ENCODE measurements around the gene DSCAM. TPM values are rescaled to one million over a fixed set of nuclear protein-coding genes. Genes with fewer than 3 reads are reported as not detected.

DSCAM gene
- total and polyA plus RNA-seq, 2 donors (not counting 3 experiments of a cell fraction or from before 2014, with no cell fraction given) = not detected

- Histone ChIP-seq H3K4me1 (ENCODE audit: control insufficient read depth, extremely low read depth, insufficient read depth, low read length) (no peaks in the 10 kb centered on the region), H3K9me3 (replicated peaks; ENCODE audit: control insufficient read depth, insufficient read depth, low read length) (peaks cover 6% of the 10 kb centered on the region), H3K4me3 (replicated peaks in 1 of 3; ENCODE audit: insufficient read depth in 1 of 3, low read depth in 1 of 3, low read length in 3 of 3) (no peak overlapping the region), H3K27me3 (ENCODE audit: control insufficient read depth in 2 of 2, insufficient read depth in 2 of 2, low read length in 2 of 2) (no peaks in the 10 kb centered on the region), H3K9me1 (replicated peaks; ENCODE audit: control insufficient read depth, extremely low read depth, insufficient read depth, low read length) (no peaks in the 10 kb centered on the region), H3K36me3 (ENCODE audit: control insufficient read depth in 2 of 2, extremely low read depth in 1 of 2, insufficient read depth in 2 of 2, low read length in 2 of 2) (no peaks in the 10 kb centered on the region), H3K79me2 (ENCODE audit: control insufficient read depth, insufficient read depth, low read length) (no peaks in the 10 kb centered on the region), H3K27ac (ENCODE audit: insufficient read depth, low read depth, low read length) (no peak overlapping the region), H3K9ac (replicated peaks; ENCODE audit: extremely low read depth, insufficient read depth, low read length) (no peak overlapping the region), H3K4me2 (ENCODE audit: insufficient read depth, low read length) (no peak overlapping the region), H4K20me1 (replicated peaks; ENCODE audit: control insufficient read depth, extremely low read depth, insufficient read depth, low read length) (no peaks in the 10 kb centered on the region), H2AFZ (ENCODE audit: low read depth, low read length) (no peak overlapping the region)
- TF ChIP-seq JUN (IDR thresholded peaks at IDR 0.05; ENCODE audit: borderline replicate concordance, insufficient read depth, insufficient read length, low read depth) (no peak), POLR2AphosphoS5 (IDR thresholded peaks at IDR 0.05; ENCODE audit: insufficient read depth, low read depth, low read length) (no peak), GATA2 (IDR thresholded peaks at IDR 0.05; ENCODE audit: insufficient read depth, insufficient read length, low read depth, low read length) (no peak), FOS (IDR thresholded peaks at IDR 0.05; ENCODE audit: borderline replicate concordance, insufficient read depth, low read length) (no peak), MYC (IDR thresholded peaks at IDR 0.05; ENCODE audit: low read depth, low read length) (no peak), POLR2A (IDR thresholded peaks at IDR 0.05; ENCODE audit: low read depth, low read length) (no peak), MAX (IDR thresholded peaks at IDR 0.05; ENCODE audit: insufficient read depth, insufficient read length) (no peak), EZH2 (IDR thresholded peaks at IDR 0.05; ENCODE audit: borderline replicate concordance, low read depth, low read length, severe bottlenecking) (no peak)
- no peak for DNase-seq (ENCODE audit: low read depth, low spot score)
- ChIA-PET CTCF (no interaction called here), POLR2A (no interaction called here)
- dilution Hi-C loops (cut with MboI; ENCODE audit: extremely low pct_ligation_motif_present, low sequenced_read_pairs) = no loop called here
- no TSS peak for BruUV-seq (replicated peaks)
- FAIRE-seq = no peak
- intact Hi-C loops (cut with micrococcal nuclease) = no loop called here
Observed at GRCh38 chr21:40610345-40610744, 236.6 kb downstream of the DSCAM start.

- ChIA-PET POLR2A (no interaction called here), CTCF (no interaction called here)
- no peaks in the 10 kb centered on the region for H3K9me1 ChIP-seq (replicated peaks; ENCODE audit: control insufficient read depth, extremely low read depth, insufficient read depth, low read length)
- H2AFZ ChIP-seq (ENCODE audit: low read depth, low read length) = no peak overlapping the region
- no peak for FAIRE-seq
- H3K79me2 ChIP-seq (ENCODE audit: control insufficient read depth, insufficient read depth, low read length) = no peaks in the 10 kb centered on the region
- H3K4me2 ChIP-seq (ENCODE audit: insufficient read depth, low read length) = no peak overlapping the region
- H3K9ac ChIP-seq (replicated peaks; ENCODE audit: extremely low read depth, insufficient read depth, low read length) = no peak overlapping the region
- DNase-seq (ENCODE audit: low read depth, low spot score) = no peak
- H3K27ac ChIP-seq (ENCODE audit: insufficient read depth, low read depth, low read length) = no peak overlapping the region
- no peak for TF ChIP-seq POLR2AphosphoS5 (IDR thresholded peaks at IDR 0.05; ENCODE audit: insufficient read depth, low read depth, low read length)
- no peaks in the 10 kb centered on the region for H3K4me1 ChIP-seq (ENCODE audit: control insufficient read depth, extremely low read depth, insufficient read depth, low read length)
- H3K27me3 ChIP-seq (ENCODE audit: control insufficient read depth in 2 of 2, insufficient read depth in 2 of 2, low read length in 2 of 2) = no peaks in the 10 kb centered on the region
- H3K36me3 ChIP-seq (ENCODE audit: control insufficient read depth in 2 of 2, extremely low read depth in 1 of 2, insufficient read depth in 2 of 2, low read length in 2 of 2) = no peaks in the 10 kb centered on the region
- dilution Hi-C loops (cut with MboI; ENCODE audit: extremely low pct_ligation_motif_present, low sequenced_read_pairs) (no loop called here), intact Hi-C loops (cut with micrococcal nuclease) (no loop called here)
- no peaks in the 10 kb centered on the region for H4K20me1 ChIP-seq (replicated peaks; ENCODE audit: control insufficient read depth, extremely low read depth, insufficient read depth, low read length)
- H3K9me3 ChIP-seq (replicated peaks; ENCODE audit: control insufficient read depth, insufficient read depth, low read length) = peaks cover 13% of the 10 kb centered on the region
- no peak overlapping the region for H3K4me3 ChIP-seq (replicated peaks in 1 of 3; ENCODE audit: insufficient read depth in 1 of 3, low read depth in 1 of 3, low read length in 3 of 3)
- BruUV-seq (replicated peaks) = no TSS peak
Observed at GRCh38 chr21:40606341-40606740, 240.6 kb downstream of the DSCAM start.
